Measurements from ENCODE around the gene INSYN2A. TPM values are rescaled to one million over a fixed set of nuclear protein-coding genes. Genes with fewer than 3 reads are reported as not detected.

Gene INSYN2A
- total and polyA plus RNA-seq, 10 donors: 0.09 to 3.0 (median 0.21) TPM; not detected in 1

GRCh38 chr10:127207081-127207480 is 10.7 kb upstream of the INSYN2A start:
- 83 to 96% (median 94%) methylated on average over 2 of the region's 2 CpGs for WGBS, 5 donors
- intact Hi-C loops (cut with DNase I; ENCODE audit: low total_unique reads): no loop called here

GRCh38 chr10:127203067-127203466 is 6.7 kb upstream of the INSYN2A start:
- TF ChIP-seq POLR2A (IDR thresholded peaks at IDR 0.05) (no peak), CTCF (IDR thresholded peaks at IDR 0.05 in 8 of 11, conservative IDR thresholded peaks at IDR 0.05 in 3 of 11) (no peak), POLR2AphosphoS5 (IDR thresholded peaks at IDR 0.05) (no peak)
- intact Hi-C loops (cut with DNase I; ENCODE audit: low total_unique reads): no loop called here
- Histone ChIP-seq H3K27ac (no peak overlapping the region), H3K4me3 (no peak overlapping the region), H3K9me3 (no peaks in the 10 kb centered on the region), H3K36me3 (no peaks in the 10 kb centered on the region), H3K27me3 (replicated peaks in 1 of 7) (peaks cover 0 to 7% (median 0%) of the 10 kb centered on the region in 7 donors), H3K4me1 (no peaks in the 10 kb centered on the region)
- WGBS, 5 donors: 90 to 91% (median 90%) methylated on average over 7 of the region's 7 CpGs
- DNase-seq: no peak

More at GRCh38 chr10:127207081-127207480, 10.7 kb upstream of the INSYN2A start:
- H3K27me3 ChIP-seq (replicated peaks in 1 of 7): no peaks in the 10 kb centered on the region
- H3K4me1 ChIP-seq: no peaks in the 10 kb centered on the region
- no peak for DNase-seq
- TF ChIP-seq CTCF (IDR thresholded peaks at IDR 0.05 in 8 of 11, conservative IDR thresholded peaks at IDR 0.05 in 3 of 11) (no peak), POLR2A (IDR thresholded peaks at IDR 0.05) (no peak), POLR2AphosphoS5 (IDR thresholded peaks at IDR 0.05) (no peak)
- H3K27ac ChIP-seq: no peak overlapping the region
- no peak overlapping the region for H3K4me3 ChIP-seq
- H3K9me3 ChIP-seq: no peaks in the 10 kb centered on the region
- H3K36me3 ChIP-seq: no peaks in the 10 kb centered on the region

GRCh38 chr10:127200646-127201045 is 4.3 kb upstream of the INSYN2A start:
- Histone ChIP-seq H3K4me3 (no peak overlapping the region), H3K27ac (no peak overlapping the region), H3K4me1 (peaks cover 0 to 12% (median 5%) of the 10 kb centered on the region in 6 donors), H3K36me3 (no peaks in the 10 kb centered on the region), H3K27me3 (replicated peaks in 1 of 7) (peaks cover 0 to 31% (median 10%) of the 10 kb centered on the region in 7 donors), H3K9me3 (no peaks in the 10 kb centered on the region)
- TF ChIP-seq CTCF (IDR thresholded peaks at IDR 0.05 in 8 of 11, conservative IDR thresholded peaks at IDR 0.05 in 3 of 11) (no peak), POLR2AphosphoS5 (IDR thresholded peaks at IDR 0.05) (no peak), POLR2A (IDR thresholded peaks at IDR 0.05) (no peak)
- WGBS, 5 donors: 93 to 97% (median 95%) methylated on average over 8 of the region's 8 CpGs
- no peak for DNase-seq
- intact Hi-C loops (cut with DNase I; ENCODE audit: low total_unique reads): no loop called here

- WGBS, 5 donors: 71 to 87% (median 81%) methylated on average over 2 of the region's 2 CpGs
- no peaks in the 10 kb centered on the region for H3K9me3 ChIP-seq
- peaks cover 0 to 27% (median 14%) of the 10 kb centered on the region in 6 donors for H3K4me1 ChIP-seq
- peaks cover 0 to 48% (median 17%) of the 10 kb centered on the region in 7 donors for H3K27me3 ChIP-seq (replicated peaks in 1 of 7)
- no peak for DNase-seq
- H3K36me3 ChIP-seq: no peaks in the 10 kb centered on the region
- no peak overlapping the region for H3K27ac ChIP-seq
- no peak for TF ChIP-seq POLR2AphosphoS5 (IDR thresholded peaks at IDR 0.05)
- TF ChIP-seq POLR2A (IDR thresholded peaks at IDR 0.05): no peak
- no peak for TF ChIP-seq CTCF (IDR thresholded peaks at IDR 0.05 in 8 of 11, conservative IDR thresholded peaks at IDR 0.05 in 3 of 11)
- intact Hi-C loops (cut with DNase I; ENCODE audit: low total_unique reads): no loop called here
- H3K4me3 ChIP-seq: no peak overlapping the region
Observed at GRCh38 chr10:127198721-127199120, 2.3 kb upstream of the INSYN2A start.
